CD4-positive, CD25-positive, alpha-beta regulatory T cell (primary cell): ENCODE results near the gene WLS. TPM values are rescaled to one million over a fixed set of nuclear protein-coding genes. Genes with fewer than 3 reads are reported as not detected.

Source experiments
- ATAC-seq, 2 donors: fragments of 150-1000 bp; cut with Tn5 transposase; one replicate each; pipeline ENCODE4 v1.10.0; 2021; ENCODE audit warnings: low read depth in 2 of 2, moderate number of reproducible peaks in 2 of 2, moderate library complexity in 1 of 2
- DNase-seq, 3 donors: peaks; one replicate each; pipeline versions ENCODE4 v3.0.0 to v3.0.0-alpha.2; 2012 to 2022; ENCODE audit warnings: mixed read lengths in 1 of 3
- H3K27ac ChIP-seq: one replicate; pipeline ENCODE4 v1.7.0; 2013; ENCODE audit warnings: mild to moderate bottlenecking, low read length; ENCODE audit not compliant: insufficient read depth, poor library complexity, severe bottlenecking
- H3K27me3 ChIP-seq: one replicate; pipeline ENCODE4 v1.7.0; 2013; ENCODE audit warnings: low read length; ENCODE audit not compliant: control insufficient read depth, insufficient read depth
- H3K36me3 ChIP-seq: one replicate; pipeline ENCODE4 v1.7.0; 2013; ENCODE audit warnings: mild to moderate bottlenecking, low read length, moderate library complexity; ENCODE audit not compliant: control insufficient read depth, insufficient read depth
- H3K4me1 ChIP-seq: 2 replicates; pipeline ENCODE4 v1.7.0; 2013; ENCODE audit warnings: mild to moderate bottlenecking, low read length; ENCODE audit not compliant: insufficient read depth, control insufficient read depth, poor library complexity, severe bottlenecking
- H3K4me3 ChIP-seq: one replicate; pipeline ENCODE4 v1.7.0; 2013; ENCODE audit warnings: low read depth, mild to moderate bottlenecking, low read length, moderate library complexity
- H3K9me3 ChIP-seq, 2 experiments: 1 replicate in 1 of 2; 2 replicates in 1 of 2; pipeline ENCODE4 v1.7.0; 2013; ENCODE audit warnings: low read length in 2 of 2, mild to moderate bottlenecking in 1 of 2, moderate library complexity in 1 of 2; ENCODE audit not compliant: control insufficient read depth in 2 of 2
- H3K27ac Mint-ChIP-seq, 3 donors: one replicate each; pipeline ENCODE4 v1.8.0; 2020 to 2022; ENCODE audit warnings: mild to moderate bottlenecking in 3 of 3, mixed read lengths in 3 of 3, moderate library complexity in 2 of 3
- H3K27me3 Mint-ChIP-seq: one replicate; pipeline ENCODE4 v1.8.0; 2022; ENCODE audit warnings: mild to moderate bottlenecking, mixed read lengths
- H3K36me3 Mint-ChIP-seq: one replicate; pipeline ENCODE4 v1.8.0; 2020; ENCODE audit warnings: mixed read lengths
- H3K4me1 Mint-ChIP-seq, 4 donors: one replicate each; pipeline ENCODE4 v1.8.0; 2020 to 2022; ENCODE audit warnings: mixed read lengths in 4 of 4, mild to moderate bottlenecking in 1 of 4
- H3K4me3 Mint-ChIP-seq, 4 donors: one replicate each; pipeline ENCODE4 v1.8.0; 2020 to 2022; ENCODE audit warnings: mild to moderate bottlenecking in 4 of 4, mixed read lengths in 4 of 4, moderate library complexity in 3 of 4
- H3K9me3 Mint-ChIP-seq, 7 donors: one replicate each; pipeline ENCODE4 v1.8.0; 2020 to 2022; ENCODE audit warnings: mixed read lengths in 7 of 7, mild to moderate bottlenecking in 3 of 7, moderate library complexity in 2 of 7
- polyA plus RNA-seq, 4 donors: library from polyadenylated mRNA; unstranded; fragments of 300-500 nt; fragmentation: Illumina TruSeq; gene quantifications; one replicate each; pipeline ENCODE4 v1.2.3, GENCODE V29; 2021
- total RNA-seq: library from RNA; stranded (reverse); gene quantifications from one replicate; pipeline ENCODE4 v1.2.3, GENCODE V29; 2022

The WLS gene
- total RNA-seq, result not detected
- polyA plus RNA-seq, result not detected

DNA sequence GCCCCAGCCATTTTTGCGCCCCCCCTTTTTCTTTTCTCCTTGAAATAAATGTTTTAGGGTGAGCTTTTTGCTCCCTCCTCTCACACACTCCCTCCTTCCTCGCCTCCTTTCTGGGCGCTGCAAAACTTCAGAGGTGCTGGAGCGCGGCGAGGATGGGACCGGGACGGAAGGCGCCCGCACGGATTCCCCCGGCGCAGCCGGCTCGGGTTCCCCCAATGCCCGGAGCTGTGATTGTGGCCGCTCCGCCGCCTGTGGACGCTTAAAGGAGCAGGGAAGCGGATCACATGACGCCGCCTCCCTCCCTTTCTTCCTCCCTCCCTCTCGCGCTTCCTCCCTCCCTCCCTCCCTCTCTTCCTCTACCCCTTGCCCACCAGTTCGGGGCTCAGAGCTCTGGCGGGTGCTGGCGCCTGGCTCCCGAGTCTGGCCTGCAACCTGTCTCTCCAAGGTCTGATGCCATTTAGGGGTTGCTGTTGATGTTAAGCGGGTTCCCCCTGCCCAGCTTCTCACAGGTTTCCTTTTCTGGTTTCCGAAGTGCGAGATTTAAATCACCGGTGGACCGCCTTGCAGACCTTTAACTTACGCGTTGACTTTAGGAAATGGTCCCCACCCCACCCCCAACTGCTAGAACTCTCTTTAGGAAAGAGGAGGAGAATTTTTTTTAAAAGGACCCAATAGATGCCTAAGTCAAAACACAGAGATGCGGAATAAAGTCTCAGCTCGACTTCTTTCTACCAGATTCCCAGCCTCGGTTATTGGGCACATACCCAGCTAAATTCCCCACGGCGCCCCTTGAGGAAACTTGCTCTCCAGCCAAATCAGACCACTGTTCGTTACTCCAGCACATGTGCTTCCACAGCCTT is at the start of gene WLS:
TSS of gene WLS (minus strand) at position 235 of the 860 bp plus-strand sequence. CDS start at position 11, 224 bp downstream.
- H3K9me3 Mint-ChIP-seq, result peaks cover 0 to 4% (median 0%) of the 10 kb centered on the region in 7 donors
- H3K4me1 Mint-ChIP-seq, result peaks cover 0 to 10% (median 1%) of the 10 kb centered on the region in 4 donors
- H3K27ac Mint-ChIP-seq, result no peak within 1 kb of the TSS
- H3K4me3 Mint-ChIP-seq, result peak within 1 kb of the TSS in 1 of 4 donors; percentile 55
- Histone ChIP-seq H3K4me3 (no peak within 1 kb of the TSS), H3K27ac (no peak within 1 kb of the TSS), H3K36me3 (no peaks in the 10 kb centered on the region), H3K27me3 (peaks cover 19% of the 10 kb centered on the region), H3K9me3 (no peaks in the 10 kb centered on the region), H3K4me1 (no peaks in the 10 kb centered on the region)
- H3K36me3 Mint-ChIP-seq, result no peaks in the 10 kb centered on the region
- ATAC-seq (no peak), DNase-seq (no peak)
- H3K27me3 Mint-ChIP-seq, result peaks cover 55% of the 10 kb centered on the region

DNA sequence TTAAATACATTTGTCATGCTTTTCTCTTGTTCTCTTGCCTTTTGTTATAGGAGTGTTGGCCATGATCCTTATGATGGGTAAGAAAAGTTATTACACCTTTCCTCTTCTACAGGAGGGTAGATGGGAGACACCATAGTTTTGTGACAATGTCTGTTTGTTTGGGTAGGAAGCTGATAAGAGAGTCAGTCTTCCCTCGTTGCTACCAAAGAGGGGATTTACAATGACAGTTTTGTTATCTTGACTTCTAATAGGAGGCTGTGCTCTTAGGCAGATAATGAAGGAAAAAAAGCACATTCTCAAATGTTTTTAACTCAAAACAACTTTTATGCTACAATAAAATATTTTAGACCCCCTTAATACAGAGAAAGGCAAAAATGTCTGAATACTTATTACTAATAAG is 48.0 kb upstream of the WLS start:
- H3K4me1 Mint-ChIP-seq, result no peaks in the 10 kb centered on the region
- H3K4me1 ChIP-seq, result no peaks in the 10 kb centered on the region
- H3K9me3 ChIP-seq, result no peaks in the 10 kb centered on the region
- DNase-seq (no peak), ATAC-seq (no peak)
- H3K4me3 ChIP-seq, result no peak overlapping the region
- no peaks in the 10 kb centered on the region for H3K27me3 Mint-ChIP-seq
- no peak overlapping the region for H3K4me3 Mint-ChIP-seq
- no peaks in the 10 kb centered on the region for H3K27me3 ChIP-seq
- H3K27ac ChIP-seq, result no peak overlapping the region
- H3K36me3 Mint-ChIP-seq, result no peaks in the 10 kb centered on the region
- peaks cover 0 to 4% (median 0%) of the 10 kb centered on the region in 7 donors for H3K9me3 Mint-ChIP-seq
- no peak overlapping the region for H3K27ac Mint-ChIP-seq
- no peaks in the 10 kb centered on the region for H3K36me3 ChIP-seq

DNA sequence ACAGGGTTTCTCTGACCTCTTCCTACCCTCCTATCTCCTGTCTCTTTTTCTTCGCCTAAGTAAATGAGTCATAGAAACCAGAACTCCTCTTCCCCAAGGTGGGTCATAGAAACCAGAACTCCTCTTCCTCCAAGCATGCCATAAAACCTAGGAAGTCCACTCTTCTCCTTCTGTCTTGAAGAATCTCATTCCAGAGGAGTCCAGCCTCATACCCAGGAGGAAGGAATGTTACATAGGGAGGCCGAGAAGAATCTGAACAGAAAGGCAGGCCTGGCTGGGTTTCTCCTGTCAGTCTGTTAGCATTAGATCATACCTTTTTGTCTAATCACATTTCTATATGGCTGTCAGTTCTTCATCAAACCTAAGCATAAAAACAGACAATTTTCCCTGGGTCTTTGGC is 47.5 kb upstream of the WLS start:
- H3K27ac Mint-ChIP-seq, result no peak overlapping the region
- no peak overlapping the region for H3K4me3 Mint-ChIP-seq
- Histone ChIP-seq H3K4me3 (no peak overlapping the region), H3K4me1 (no peaks in the 10 kb centered on the region), H3K36me3 (no peaks in the 10 kb centered on the region), H3K27me3 (no peaks in the 10 kb centered on the region), H3K9me3 (no peaks in the 10 kb centered on the region), H3K27ac (no peak overlapping the region)
- no peaks in the 10 kb centered on the region for H3K27me3 Mint-ChIP-seq
- H3K4me1 Mint-ChIP-seq, result no peaks in the 10 kb centered on the region
- H3K36me3 Mint-ChIP-seq, result no peaks in the 10 kb centered on the region
- DNase-seq (no peak), ATAC-seq (no peak)
- H3K9me3 Mint-ChIP-seq, result peaks cover 0 to 4% (median 0%) of the 10 kb centered on the region in 7 donors

GRCh38 chr1:68278221-68278620 is 45.9 kb upstream of the WLS start:
- no peak overlapping the region for H3K27ac ChIP-seq

DNA sequence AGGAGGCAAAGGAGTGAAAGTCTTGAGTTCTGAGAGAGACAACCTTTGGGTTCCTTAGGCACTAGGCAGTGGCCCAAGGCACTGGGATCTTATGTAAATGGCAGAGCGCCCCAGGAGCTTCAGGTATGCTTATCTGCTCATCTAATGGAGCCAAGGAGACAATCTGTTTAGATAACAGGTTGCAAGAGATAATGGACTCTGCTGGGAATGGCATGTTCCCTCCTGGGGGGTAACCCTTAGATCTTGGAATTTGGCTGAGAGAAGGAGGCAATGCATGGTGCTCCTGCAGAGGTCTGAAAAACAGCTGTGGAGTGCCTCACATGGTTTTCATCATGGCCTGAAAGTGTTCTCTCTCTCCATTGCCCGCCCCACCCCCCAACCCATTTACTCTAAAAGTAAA is 44.1 kb upstream of the WLS start:
- Mint-ChIP-seq H3K27me3 (no peaks in the 10 kb centered on the region), H3K4me3 (no peak overlapping the region), H3K36me3 (no peaks in the 10 kb centered on the region), H3K27ac (no peak overlapping the region), H3K4me1 (no peaks in the 10 kb centered on the region), H3K9me3 (peaks cover 0 to 2% (median 0%) of the 10 kb centered on the region in 7 donors)
- Histone ChIP-seq H3K4me1 (no peaks in the 10 kb centered on the region), H3K27ac (no peak overlapping the region), H3K4me3 (no peak overlapping the region), H3K9me3 (no peaks in the 10 kb centered on the region), H3K27me3 (no peaks in the 10 kb centered on the region), H3K36me3 (no peaks in the 10 kb centered on the region)
- no peak for DNase-seq
- no peak for ATAC-seq

More at GRCh38 chr1:68278221-68278620, 45.9 kb upstream of the WLS start:
- H3K4me3 ChIP-seq, result no peak overlapping the region
- Mint-ChIP-seq H3K4me3 (no peak overlapping the region), H3K27me3 (no peaks in the 10 kb centered on the region), H3K9me3 (peaks cover 0 to 4% (median 0%) of the 10 kb centered on the region in 7 donors), H3K4me1 (no peaks in the 10 kb centered on the region), H3K36me3 (no peaks in the 10 kb centered on the region), H3K27ac (no peak overlapping the region)
- H3K4me1 ChIP-seq, result no peaks in the 10 kb centered on the region
- no peak for DNase-seq
- H3K27me3 ChIP-seq, result no peaks in the 10 kb centered on the region
- no peak for ATAC-seq
- no peaks in the 10 kb centered on the region for H3K9me3 ChIP-seq
- H3K36me3 ChIP-seq, result no peaks in the 10 kb centered on the region

- no peak for ATAC-seq
- Mint-ChIP-seq H3K27me3 (no peaks in the 10 kb centered on the region), H3K27ac (no peak overlapping the region), H3K36me3 (no peaks in the 10 kb centered on the region), H3K9me3 (peaks cover 0 to 3% (median 0%) of the 10 kb centered on the region in 7 donors), H3K4me3 (no peak overlapping the region), H3K4me1 (no peaks in the 10 kb centered on the region)
- no peaks in the 10 kb centered on the region for H3K36me3 ChIP-seq
- no peaks in the 10 kb centered on the region for H3K4me1 ChIP-seq
- no peaks in the 10 kb centered on the region for H3K27me3 ChIP-seq
- no peak overlapping the region for H3K4me3 ChIP-seq
- no peak for DNase-seq
- no peak overlapping the region for H3K27ac ChIP-seq
- H3K9me3 ChIP-seq, result no peaks in the 10 kb centered on the region
Measured at GRCh38 chr1:68273530-68273929, 41.2 kb upstream of the WLS start.

DNA sequence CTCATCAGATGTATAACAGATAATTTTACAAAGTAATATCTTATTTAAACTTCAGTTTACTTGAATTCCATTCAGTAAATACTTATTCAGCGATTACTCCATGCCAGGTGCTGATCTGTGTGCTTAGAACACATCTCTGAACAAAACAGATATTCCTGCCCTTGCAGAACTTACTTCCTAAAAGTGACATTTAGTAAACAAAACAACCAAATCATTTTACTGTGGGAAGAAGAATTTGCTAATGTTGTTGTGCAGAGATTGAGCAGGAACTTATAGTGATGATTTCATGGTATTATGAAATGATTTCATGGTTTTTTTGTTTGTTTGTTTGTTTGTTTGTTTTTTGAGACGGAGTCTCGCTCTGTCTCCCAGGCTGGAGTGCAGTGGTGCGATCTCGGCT is 39.3 kb upstream of the WLS start:
- Histone ChIP-seq H3K9me3 (no peaks in the 10 kb centered on the region), H3K27ac (no peak overlapping the region), H3K4me1 (no peaks in the 10 kb centered on the region), H3K27me3 (no peaks in the 10 kb centered on the region), H3K36me3 (no peaks in the 10 kb centered on the region), H3K4me3 (no peak overlapping the region)
- H3K4me3 Mint-ChIP-seq, result no peak overlapping the region
- H3K9me3 Mint-ChIP-seq, result peaks cover 0 to 3% (median 0%) of the 10 kb centered on the region in 7 donors
- no peaks in the 10 kb centered on the region for H3K4me1 Mint-ChIP-seq
- H3K27ac Mint-ChIP-seq, result no peak overlapping the region
- ATAC-seq, result no peak
- no peaks in the 10 kb centered on the region for H3K27me3 Mint-ChIP-seq
- no peak for DNase-seq
- no peaks in the 10 kb centered on the region for H3K36me3 Mint-ChIP-seq

- Histone ChIP-seq H3K27ac (no peak overlapping the region), H3K9me3 (no peaks in the 10 kb centered on the region), H3K4me1 (no peaks in the 10 kb centered on the region), H3K27me3 (no peaks in the 10 kb centered on the region), H3K36me3 (no peaks in the 10 kb centered on the region), H3K4me3 (no peak overlapping the region)
- Mint-ChIP-seq H3K27me3 (no peaks in the 10 kb centered on the region), H3K27ac (no peak overlapping the region), H3K36me3 (no peaks in the 10 kb centered on the region), H3K4me1 (no peaks in the 10 kb centered on the region), H3K9me3 (peaks cover 0 to 3% (median 0%) of the 10 kb centered on the region in 7 donors), H3K4me3 (no peak overlapping the region)
- no peak for ATAC-seq
- no peak for DNase-seq
Measured at GRCh38 chr1:68270951-68271350, 38.6 kb upstream of the WLS start.
